Astrocyte of the spinal cord (primary cell): Measurements from ENCODE around the gene APOF.
A peak's percentile ranks its signal among the peaks of the same experiment; 100 is the strongest.

Source experiments
- DNase-seq: peaks from one replicate; pipeline ENCODE4 v3.0.0; 2011; ENCODE audit warnings: low read depth, low spot score
- H3K4me3 ChIP-seq: 2 replicates; pipeline ENCODE4 v1.5.1; 2011; ENCODE audit warnings: low read depth, mild to moderate bottlenecking, low read length, moderate library complexity
- CTCF ChIP-seq: IDR thresholded peaks from 2 replicates; pipeline ENCODE4 v1.5.1; 2012; ENCODE audit warnings: low read depth, mild to moderate bottlenecking, low read length, inconsistent platforms
- in situ Hi-C: cut with HindIII; loops from 2 replicates; pipeline ENCODE4 v1.10.0; 2017; ENCODE audit warnings: low sequenced_read_pairs

APOF gene

DNA sequence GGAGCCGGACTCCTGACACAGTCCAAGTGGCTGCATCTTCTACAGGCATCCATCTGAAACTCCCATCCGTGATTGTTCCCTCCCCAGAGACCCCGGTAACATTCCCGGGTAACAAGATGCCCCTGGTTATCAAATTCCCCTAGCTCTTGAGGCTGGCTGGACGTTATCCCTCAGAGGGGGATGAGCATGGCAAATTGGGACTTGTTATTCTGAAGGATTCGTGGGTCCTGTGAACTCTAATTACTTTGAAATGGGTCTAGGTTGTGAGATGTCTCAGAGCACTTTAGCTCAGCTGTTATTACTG, 28.2 kb downstream of the APOF start:
- DNase-seq, result no peak
- no peak for TF ChIP-seq CTCF
- in situ Hi-C loops, result no loop called here
- peak overlapping the region; percentile 73 for H3K4me3 ChIP-seq

DNA sequence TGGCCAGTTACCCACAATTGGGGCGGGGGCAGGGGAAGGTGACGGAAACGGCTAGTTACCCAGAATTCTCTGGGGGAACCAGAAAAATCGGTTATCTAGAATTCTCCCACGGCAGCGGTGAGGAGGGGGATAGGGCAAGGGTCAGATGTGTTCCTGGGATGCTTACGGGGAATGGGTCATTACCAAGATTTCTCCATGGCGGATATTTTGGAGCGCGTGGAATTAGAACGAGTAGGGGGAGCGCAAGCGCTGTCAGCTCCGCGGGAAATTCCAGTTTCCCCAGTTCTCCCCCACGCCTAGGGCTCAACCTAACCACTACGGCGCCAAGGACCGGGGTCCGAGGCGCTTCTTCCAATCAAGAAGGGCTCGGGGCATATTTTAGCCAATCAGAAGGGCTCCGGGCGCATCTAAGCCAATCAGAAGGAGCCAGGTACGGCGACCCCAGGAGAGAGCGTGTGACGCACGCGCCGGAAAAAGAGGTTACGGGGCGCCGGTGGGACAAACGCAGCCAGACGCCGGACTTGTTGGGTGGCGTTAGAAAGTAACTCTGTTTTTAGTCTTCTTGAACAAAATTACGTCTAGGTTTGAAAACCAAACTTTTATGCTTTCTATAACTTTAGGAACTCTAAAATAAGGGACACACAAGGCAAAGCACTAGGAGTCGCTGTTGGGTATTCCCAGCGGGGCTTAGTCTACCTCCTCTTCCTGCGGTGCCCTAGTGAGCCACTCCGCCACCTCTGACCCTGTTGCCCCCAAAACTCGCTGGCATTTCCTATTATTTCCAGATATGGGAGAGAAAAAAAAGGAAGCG, 28.8 kb downstream of the APOF start, which contains the start of gene PAN2:
TSS of gene PAN2 (minus strand) at position 322 of the 811 bp plus-strand sequence. CDS start 906 bp downstream, outside the sequence.
- TF ChIP-seq CTCF, result peak; percentile 74
- H3K4me3 ChIP-seq, result peak within 1 kb of the TSS; percentile 73
- in situ Hi-C loops, result no loop called here
- peak; percentile 99 for DNase-seq

GRCh38 chr12:56333197-56333678, 29.4 kb downstream of the APOF start:
- no peak for DNase-seq
- peak overlapping the region; percentile 73 for H3K4me3 ChIP-seq
- in situ Hi-C loops, result no loop called here
- TF ChIP-seq CTCF, result no peak

- in situ Hi-C loops, result no loop called here
- TF ChIP-seq CTCF, result no peak
- no peak for DNase-seq
- peak overlapping the region; percentile 73 for H3K4me3 ChIP-seq
Observed at GRCh38 chr12:56332512-56333196, 30.0 kb downstream of the APOF start.

DNA sequence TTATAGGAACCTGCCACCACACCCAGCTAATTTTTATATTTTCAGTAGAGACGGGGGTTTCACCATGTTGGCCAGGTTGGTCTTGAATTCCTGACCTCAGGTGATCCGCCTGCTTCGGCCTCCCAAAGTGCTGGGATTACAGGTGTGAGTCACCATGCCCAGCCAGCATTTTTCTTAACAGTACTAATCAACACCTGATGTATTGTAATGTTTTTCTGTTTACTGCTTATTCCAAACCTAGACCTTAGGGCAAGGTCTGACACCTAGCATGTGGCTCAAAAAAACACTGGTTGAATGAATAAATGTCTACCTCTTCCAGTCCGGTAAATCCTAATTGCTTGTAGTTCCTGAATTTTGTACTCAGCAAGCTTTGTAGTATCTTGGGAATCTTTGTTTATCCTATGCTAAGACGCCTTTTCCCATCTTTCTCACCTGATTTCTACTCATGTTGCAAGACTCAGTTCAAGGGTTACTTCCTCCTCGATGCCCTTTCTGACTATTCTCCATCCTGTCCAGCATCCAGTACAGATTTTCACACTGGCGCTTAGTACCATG, 31.6 kb downstream of the APOF start:
- H3K4me3 ChIP-seq, result no peak overlapping the region
- in situ Hi-C loops, result no loop called here
- DNase-seq, result no peak
- no peak for TF ChIP-seq CTCF

DNA sequence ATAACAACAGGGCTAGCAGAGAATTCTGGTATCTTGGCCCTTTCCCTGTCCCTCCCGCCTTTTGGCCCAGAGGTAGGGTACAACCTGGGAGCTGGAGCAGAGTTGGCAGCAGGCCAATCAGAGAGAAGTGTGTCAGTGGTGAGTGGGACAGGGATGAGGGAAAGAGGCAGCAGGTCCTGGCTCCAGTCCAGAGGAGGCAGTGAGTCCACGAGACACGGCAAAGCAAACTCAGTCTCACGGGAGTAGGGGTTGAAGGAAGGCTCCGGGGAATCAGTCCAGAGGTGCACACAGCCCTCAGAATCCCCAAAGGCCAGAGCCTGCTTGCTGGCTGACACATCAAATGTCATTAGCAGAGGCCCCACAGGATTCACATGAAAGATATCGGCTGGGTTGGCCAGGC, 36.1 kb downstream of the APOF start:
- no peak overlapping the region for H3K4me3 ChIP-seq
- no peak for DNase-seq
- in situ Hi-C loops, result no loop called here
- no peak for TF ChIP-seq CTCF
